OCI-LY7 (cell line): ENCODE results near the gene MAL.

Experiments
- CTCF ChIP-seq: fragments of 200-600 bp; sonication (generic); conservative IDR thresholded peaks from 2 replicates; pipeline ENCODE4 v1.5.1; 2014; ENCODE audit warnings: mild to moderate bottlenecking, antibody characterized with exemption, low read length, moderate library complexity, mixed read lengths
- EZH2phosphoT487 ChIP-seq: fragments of 200-600 bp; sonication (generic); IDR thresholded peaks from 2 replicates; pipeline ENCODE4 v1.6.1; 2018; ENCODE audit warnings: low read depth, borderline replicate concordance, mild to moderate bottlenecking, mixed run types, antibody characterized with exemption, low read length, moderate library complexity, mixed read lengths

DNA sequence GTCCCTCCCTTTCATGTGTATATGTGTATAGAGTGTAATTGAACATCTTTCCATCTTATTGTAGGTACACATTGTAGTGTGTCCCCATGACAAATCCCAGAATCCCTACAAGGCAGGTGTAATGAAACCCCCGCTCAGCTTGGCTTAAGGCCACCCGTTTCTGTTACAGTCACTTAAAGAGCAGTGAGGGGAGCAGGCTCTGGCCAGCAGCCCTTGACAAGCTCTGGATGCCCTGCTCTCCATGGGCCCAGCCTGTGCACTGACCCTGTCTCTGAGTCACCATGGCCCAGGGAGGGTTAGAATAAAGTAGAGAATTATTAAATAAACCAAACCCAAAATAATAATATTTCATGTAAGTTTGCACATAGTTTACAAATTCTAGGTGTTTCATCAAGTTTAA, 17.2 kb upstream of the MAL start:
- TF ChIP-seq CTCF, result no peak
- no peak for TF ChIP-seq EZH2phosphoT487
